ENCODE measurements around the gene CCNL1.
A peak's percentile ranks its signal among the peaks of the same experiment; 100 is the strongest.

CCNL1 gene

GRCh38 chr3:157133434-157134320, 26.3 kb downstream of the CCNL1 start:
- FAIRE-seq (no peak), DNase-seq (ENCODE audit: insufficient read length) (no peak)
- TF ChIP-seq TAF1 (IDR thresholded peaks at IDR 0.05; ENCODE audit: borderline replicate concordance, low read depth, low read length) = no peak
- TF ChIP-seq POLR2AphosphoS5 (IDR thresholded peaks at IDR 0.05; ENCODE audit: low read depth, low read length) = no peak
- TF ChIP-seq POLR2A (IDR thresholded peaks at IDR 0.05; ENCODE audit: low read depth, low read length) = no peak

GRCh38 chr3:157132936-157133335, 27.0 kb downstream of the CCNL1 start:
- DNase-seq (ENCODE audit: insufficient read length) (no peak), FAIRE-seq (no peak)
- TF ChIP-seq POLR2AphosphoS5 (IDR thresholded peaks at IDR 0.05; ENCODE audit: low read depth, low read length) = no peak
- TF ChIP-seq POLR2A (IDR thresholded peaks at IDR 0.05; ENCODE audit: low read depth, low read length) = no peak
- TF ChIP-seq TAF1 (IDR thresholded peaks at IDR 0.05; ENCODE audit: borderline replicate concordance, low read depth, low read length) = no peak

GRCh38 chr3:157132341-157132740, 27.6 kb downstream of the CCNL1 start:
- no peak for FAIRE-seq
- TF ChIP-seq TAF1 (IDR thresholded peaks at IDR 0.05; ENCODE audit: borderline replicate concordance, low read depth, low read length) (no peak), POLR2A (IDR thresholded peaks at IDR 0.05; ENCODE audit: low read depth, low read length) (no peak), POLR2AphosphoS5 (IDR thresholded peaks at IDR 0.05; ENCODE audit: low read depth, low read length) (no peak)
- no peak for DNase-seq (ENCODE audit: insufficient read length)

DNA sequence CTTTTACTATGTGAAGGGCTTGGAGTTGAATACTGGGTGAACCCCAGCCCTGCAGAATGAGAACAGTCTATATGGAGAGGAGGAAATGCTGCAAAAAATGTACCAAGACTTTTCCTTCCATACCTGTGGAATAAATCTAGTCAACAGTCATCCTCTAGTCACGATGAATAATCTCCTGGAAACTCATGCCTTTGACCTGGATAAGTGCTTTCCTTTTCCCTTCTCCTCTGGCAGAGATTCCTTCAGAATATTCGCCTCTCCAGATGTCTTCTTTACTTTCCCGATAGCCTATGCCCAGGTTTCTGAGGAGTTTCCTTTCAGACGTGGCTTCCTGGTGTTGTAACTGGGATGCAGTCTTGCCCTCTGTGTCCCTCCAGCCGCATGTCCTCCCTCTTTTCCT, 28.1 kb downstream of the CCNL1 start:
- TF ChIP-seq TAF1 (IDR thresholded peaks at IDR 0.05; ENCODE audit: borderline replicate concordance, low read depth, low read length) (no peak), POLR2AphosphoS5 (IDR thresholded peaks at IDR 0.05; ENCODE audit: low read depth, low read length) (no peak), POLR2A (IDR thresholded peaks at IDR 0.05; ENCODE audit: low read depth, low read length) (no peak)
- DNase-seq (ENCODE audit: insufficient read length) = no peak
- FAIRE-seq = no peak

DNA sequence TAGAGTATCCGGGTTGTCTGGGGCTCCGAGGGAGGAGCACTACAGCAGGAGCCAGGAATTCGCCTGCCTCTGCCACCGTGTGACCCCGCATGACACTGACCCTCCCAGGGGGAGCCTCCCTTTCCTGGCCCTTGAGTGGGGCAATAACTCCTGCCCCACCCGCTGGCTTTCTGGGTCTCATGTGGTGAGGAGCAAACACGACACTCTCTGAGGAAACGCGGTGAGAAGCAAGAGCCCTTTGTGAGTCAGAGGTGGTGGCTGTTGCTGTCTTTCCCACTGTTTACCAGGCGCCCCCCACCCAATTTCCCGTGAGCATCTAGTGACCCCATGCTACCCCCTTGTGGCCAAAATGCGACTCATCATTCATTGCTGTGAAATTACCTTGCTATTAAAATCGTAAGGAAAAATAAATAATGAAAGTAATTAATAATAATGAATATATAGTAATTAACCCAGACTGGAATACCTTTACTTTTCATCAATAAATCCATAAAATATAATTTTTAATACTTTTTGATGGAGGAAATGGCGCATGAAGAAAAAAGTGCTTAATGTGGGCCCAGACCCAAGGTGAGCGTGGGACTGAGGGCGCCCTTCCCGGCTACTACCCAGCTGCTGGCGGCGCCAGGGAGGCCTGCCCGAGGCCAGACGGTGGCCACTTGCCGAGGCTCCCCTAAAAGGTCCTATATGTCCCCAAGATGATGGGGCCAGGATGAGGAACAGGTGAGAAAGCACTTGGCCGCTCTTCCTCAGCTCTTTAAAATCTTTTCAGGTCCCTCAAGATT, 29.3 kb downstream of the CCNL1 start:
- FAIRE-seq = no peak
- DNase-seq (ENCODE audit: insufficient read length) = no peak
- TF ChIP-seq POLR2A (IDR thresholded peaks at IDR 0.05; ENCODE audit: low read depth, low read length) = no peak
- no peak for TF ChIP-seq TAF1 (IDR thresholded peaks at IDR 0.05; ENCODE audit: borderline replicate concordance, low read depth, low read length)
- no peak for TF ChIP-seq POLR2AphosphoS5 (IDR thresholded peaks at IDR 0.05; ENCODE audit: low read depth, low read length)

GRCh38 chr3:157129803-157130466, 30.0 kb downstream of the CCNL1 start:
- no peak for TF ChIP-seq POLR2AphosphoS5 (IDR thresholded peaks at IDR 0.05; ENCODE audit: low read depth, low read length)
- no peak for TF ChIP-seq TAF1 (IDR thresholded peaks at IDR 0.05; ENCODE audit: borderline replicate concordance, low read depth, low read length)
- no peak for TF ChIP-seq POLR2A (IDR thresholded peaks at IDR 0.05; ENCODE audit: low read depth, low read length)
- DNase-seq (ENCODE audit: insufficient read length) = no peak
- no peak for FAIRE-seq

GRCh38 chr3:157128771-157129681, 30.9 kb downstream of the CCNL1 start:
- 0 out of 2 replicates have a peak, but pooled peaks have one; percentile 29 for TF ChIP-seq TAF1 (IDR thresholded peaks at IDR 0.05; ENCODE audit: borderline replicate concordance, low read depth, low read length)
- no peak for TF ChIP-seq POLR2A (IDR thresholded peaks at IDR 0.05; ENCODE audit: low read depth, low read length)
- FAIRE-seq (peak; percentile 48), DNase-seq (ENCODE audit: insufficient read length) (no peak)

- DNase-seq (ENCODE audit: insufficient read length) (no peak), FAIRE-seq (peak; percentile 27)
- TF ChIP-seq POLR2AphosphoS5 (IDR thresholded peaks at IDR 0.05; ENCODE audit: low read depth, low read length) = no peak
- TF ChIP-seq TAF1 (IDR thresholded peaks at IDR 0.05; ENCODE audit: borderline replicate concordance, low read depth, low read length) = no peak
- no peak for TF ChIP-seq POLR2A (IDR thresholded peaks at IDR 0.05; ENCODE audit: low read depth, low read length)
Measured at GRCh38 chr3:157127831-157128767, 31.8 kb downstream of the CCNL1 start.

GRCh38 chr3:157127268-157127667, 32.7 kb downstream of the CCNL1 start:
- DNase-seq (ENCODE audit: insufficient read length) (no peak), FAIRE-seq (no peak)
- TF ChIP-seq TAF1 (IDR thresholded peaks at IDR 0.05; ENCODE audit: borderline replicate concordance, low read depth, low read length) (no peak), POLR2AphosphoS5 (IDR thresholded peaks at IDR 0.05; ENCODE audit: low read depth, low read length) (no peak), POLR2A (IDR thresholded peaks at IDR 0.05; ENCODE audit: low read depth, low read length) (no peak)
